ENCODE data around the gene HCN2.
A peak's percentile ranks its signal among the peaks of the same experiment; 100 is the strongest.

Gene HCN2

GRCh38 chr19:656751-657559 is 67.3 kb downstream of the HCN2 start:
- H3K4me3 ChIP-seq (ENCODE audit: low read depth, low read length): no peak overlapping the region
- TF ChIP-seq CTCF (IDR thresholded peaks at IDR 0.05; ENCODE audit: low read depth, low read length, missing control alignments): no peak
- no peak for DNase-seq (ENCODE audit: low read depth)

DNA sequence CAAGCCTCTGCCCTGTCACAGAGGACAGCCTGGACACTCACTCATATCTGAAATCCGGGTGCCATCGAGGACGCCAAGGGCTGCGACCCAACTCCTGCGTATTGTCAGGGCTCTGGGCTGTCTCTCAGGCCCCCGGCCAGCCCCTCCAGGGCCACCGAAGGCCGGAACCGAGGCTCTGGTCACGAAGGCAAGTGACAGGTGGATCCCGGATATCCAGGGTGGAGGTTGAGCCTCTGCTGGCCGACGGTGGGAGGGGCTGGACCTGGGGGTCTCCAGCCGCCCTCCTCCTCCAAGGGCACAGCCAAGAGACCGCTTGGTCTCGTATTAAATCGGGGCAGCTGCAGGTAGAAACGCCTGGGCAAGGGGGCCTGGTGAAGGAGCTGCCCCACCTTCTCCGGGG is 67.9 kb downstream of the HCN2 start:
- TF ChIP-seq CTCF (IDR thresholded peaks at IDR 0.05; ENCODE audit: low read depth, low read length, missing control alignments): no peak
- no peak overlapping the region for H3K4me3 ChIP-seq (ENCODE audit: low read depth, low read length)

GRCh38 chr19:658059-658839 is 68.6 kb downstream of the HCN2 start:
- TF ChIP-seq CTCF (IDR thresholded peaks at IDR 0.05; ENCODE audit: low read depth, low read length, missing control alignments): no peak
- no peak for DNase-seq (ENCODE audit: low read depth)
- H3K4me3 ChIP-seq (ENCODE audit: low read depth, low read length): no peak overlapping the region

More for the DNA sequence above, 67.9 kb downstream of the HCN2 start:
- DNase-seq (ENCODE audit: low read depth): no peak

DNA sequence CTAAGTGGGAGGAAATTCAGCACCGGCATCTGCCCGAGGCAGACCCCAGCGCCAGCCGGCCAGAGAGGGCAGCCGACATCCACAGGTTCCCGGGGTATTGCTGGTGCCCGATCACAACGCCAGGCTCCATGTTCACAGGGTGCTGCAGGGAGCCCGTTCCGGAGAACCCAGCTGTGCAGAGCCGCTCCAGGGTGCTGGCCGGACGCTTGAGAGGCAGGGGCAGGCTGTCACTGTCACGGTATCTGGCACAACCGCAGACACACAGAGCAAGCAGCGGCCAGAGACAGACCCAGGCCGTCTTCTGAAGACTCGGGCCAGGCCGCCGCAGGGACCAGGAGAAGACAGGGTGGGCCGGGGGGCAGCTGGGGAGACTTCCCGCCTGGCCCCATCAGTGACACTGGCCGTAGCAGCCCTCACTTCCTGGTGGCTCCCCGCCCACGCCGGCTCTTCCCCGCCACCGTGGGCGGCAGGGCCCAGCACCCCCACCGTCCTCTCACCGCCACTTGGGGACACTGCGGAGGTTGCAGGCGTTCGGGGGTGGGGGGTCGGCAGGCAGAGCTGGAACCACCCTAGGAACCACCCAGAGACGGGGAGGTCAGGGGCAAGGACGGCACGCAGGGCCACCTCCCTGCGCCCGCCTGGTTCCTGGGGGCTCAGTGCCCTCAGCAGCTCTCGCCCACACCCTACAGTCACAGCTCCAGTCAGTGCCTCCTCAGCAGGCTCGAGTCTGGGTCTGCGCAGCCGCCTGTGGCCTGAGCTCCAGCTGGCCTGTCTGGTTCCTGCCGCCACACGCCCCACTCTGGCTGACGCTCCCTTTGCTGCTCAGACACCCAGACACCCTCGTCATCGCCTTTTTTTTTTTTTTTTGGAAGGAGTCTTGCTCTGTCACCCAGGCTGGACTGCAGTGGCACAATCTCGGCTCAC is 69.5 kb downstream of the HCN2 start:
- DNase-seq (ENCODE audit: low read depth): no peak
- H3K4me3 ChIP-seq (ENCODE audit: low read depth, low read length): peak overlapping the region; percentile 75
- TF ChIP-seq CTCF (IDR thresholded peaks at IDR 0.05; ENCODE audit: low read depth, low read length, missing control alignments): no peak

GRCh38 chr19:660793-661426 is 71.2 kb downstream of the HCN2 start:
- no peak for DNase-seq (ENCODE audit: low read depth)
- H3K4me3 ChIP-seq (ENCODE audit: low read depth, low read length): peak overlapping the region; percentile 75
- no peak for TF ChIP-seq CTCF (IDR thresholded peaks at IDR 0.05; ENCODE audit: low read depth, low read length, missing control alignments)

All from GM12864 (cell line).